ENCODE measurements around the gene GPR42.

DNA sequence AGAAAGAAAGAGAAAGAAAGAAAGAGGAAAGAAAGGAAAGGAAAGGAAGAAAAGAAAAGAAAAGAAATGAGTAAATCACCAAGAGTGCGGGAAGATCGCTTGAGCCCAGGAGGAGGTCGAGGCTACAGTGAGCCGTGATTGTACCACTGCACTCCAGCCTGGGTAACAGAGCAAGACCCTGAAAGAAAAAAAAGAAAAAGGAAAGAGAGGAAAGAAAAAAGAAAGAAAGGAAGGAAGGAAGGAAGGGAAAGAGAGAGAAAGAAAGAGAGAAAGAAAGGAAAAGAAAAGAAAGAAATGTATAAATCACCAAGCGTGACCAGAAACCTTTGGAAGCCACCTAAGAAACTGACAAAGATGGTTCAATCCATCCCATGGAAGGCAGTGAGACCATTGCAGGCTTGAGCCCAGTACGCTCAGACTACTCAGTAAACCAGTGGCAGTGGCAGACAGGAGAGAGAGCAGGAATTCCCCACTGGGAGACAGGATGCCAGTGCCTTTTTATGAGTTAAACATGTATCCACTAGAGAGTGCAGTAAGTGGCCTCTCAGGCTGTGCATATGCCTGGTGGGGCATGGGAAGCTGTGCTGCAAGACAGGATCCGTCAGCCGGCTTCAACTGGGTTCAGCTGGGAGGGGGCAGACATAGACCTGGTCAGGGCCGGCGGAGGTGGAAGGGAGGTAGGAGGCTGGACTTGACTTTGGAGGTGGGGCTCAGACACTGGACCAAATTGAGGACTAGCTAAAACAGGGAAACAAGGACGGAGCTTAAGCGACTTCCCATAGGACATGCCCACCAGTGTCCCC, 4.8 kb downstream of the GPR42 start:
- no peak for TF ChIP-seq CTCF (IDR thresholded peaks at IDR 0.05 in 2 of 3, conservative IDR thresholded peaks at IDR 0.05 in 1 of 3; ENCODE audit: borderline replicate concordance in 1 of 3, insufficient read depth in 1 of 3, low read depth in 2 of 3, low read length in 2 of 3)
- TF ChIP-seq EZH2phosphoT487 (IDR thresholded peaks at IDR 0.05; ENCODE audit: borderline replicate concordance), result no peak
- no peak for TF ChIP-seq SP1 (IDR thresholded peaks at IDR 0.05; ENCODE audit: low read depth)
- TF ChIP-seq JUND (IDR thresholded peaks at IDR 0.05), result no peak
- TF ChIP-seq EZH2 (IDR thresholded peaks at IDR 0.05), result no peak
